ENCODE measurements around the gene TDRD3. TPM values are rescaled to one million over a fixed set of nuclear protein-coding genes. Genes with fewer than 3 reads are reported as not detected.

TDRD3 gene
- total and polyA plus RNA-seq, 11 donors, result 13.3 to 56.4 (median 36.8) TPM

GRCh38 chr13:60395971-60396782 is 843 bp upstream of the TDRD3 start:
- Histone ChIP-seq H3K27me3 (no peaks in the 10 kb centered on the region), H3K36me3 (no peaks in the 10 kb centered on the region), H3K27ac (peak overlapping the region; percentile 91 to 100 (median 98)), H3K9me3 (no peaks in the 10 kb centered on the region), H3K4me3 (peak overlapping the region; percentile 43 to 85 (median 74)), H3K4me1 (peaks cover 6 to 32% (median 20%) of the 10 kb centered on the region in 12 donors)
- 0% methylated on average over 49 of the region's 49 CpGs for WGBS, 4 donors
- DNase-seq (peak; percentile 92 to 96 (median 95)), ATAC-seq (peak; percentile 95 to 98 (median 96))
- TF ChIP-seq CTCF (IDR thresholded peaks at IDR 0.05) (no peak), POLR2A (IDR thresholded peaks at IDR 0.05) (peak in 1 of 2 donors; percentile 95)
- intact Hi-C loops (cut with DNase I), result loop anchor here in 6 of 10 donors (2.0 to 10.0 kb wide), 4 partner anchors 36 to 1051 kb away; partner anchors contain the start of gene DIAPH3 (in 2 of the 6)

- Histone ChIP-seq H3K36me3 (no peaks in the 10 kb centered on the region), H3K4me3 (peak overlapping the region; percentile 38 to 85 (median 74)), H3K9me3 (no peaks in the 10 kb centered on the region), H3K27ac (peak overlapping the region; percentile 91 to 100 (median 98)), H3K27me3 (no peaks in the 10 kb centered on the region), H3K4me1 (peaks cover 6 to 37% (median 20%) of the 10 kb centered on the region in 12 donors)
- TF ChIP-seq CTCF (IDR thresholded peaks at IDR 0.05) (no peak), POLR2A (IDR thresholded peaks at IDR 0.05) (peak in 1 of 2 donors; percentile 22)
- DNase-seq, result peak; percentile 57 to 86 (median 72)
- ATAC-seq, result peak in 3 of 4 donors; percentile 6 to 18 (median 17)
- intact Hi-C loops (cut with DNase I), result loop anchor here in 6 of 10 donors (2.0 to 10.0 kb wide), 4 partner anchors 34 to 1053 kb away; partner anchors contain the start of gene DIAPH3 (in 2 of the 6)
- WGBS, 4 donors, result 0 to 1% (median 0%) methylated on average over 20 to 43 of the region's 43 CpGs
Observed at GRCh38 chr13:60397704-60398378, 821 bp downstream of the TDRD3 start.

GRCh38 chr13:60398379-60398891 is 1.4 kb downstream of the TDRD3 start:
- no peak for ATAC-seq
- Histone ChIP-seq H3K27me3 (no peaks in the 10 kb centered on the region), H3K4me1 (peaks cover 6 to 37% (median 20%) of the 10 kb centered on the region in 12 donors), H3K36me3 (no peaks in the 10 kb centered on the region), H3K4me3 (peak overlapping the region; percentile 38 to 85 (median 74)), H3K27ac (peak overlapping the region; percentile 91 to 100 (median 98)), H3K9me3 (no peaks in the 10 kb centered on the region)
- no peak for TF ChIP-seq CTCF (IDR thresholded peaks at IDR 0.05)
- TF ChIP-seq POLR2A (IDR thresholded peaks at IDR 0.05), result no peak
- no peak for DNase-seq
- 48 to 54% (median 52%) methylated on average over 6 of the region's 6 CpGs for WGBS, 4 donors
- intact Hi-C loops (cut with DNase I), result loop anchor here in 5 of 10 donors (5.0 to 10.0 kb wide), 3 partner anchors 34 to 1054 kb away; partner anchors contain the start of gene DIAPH3 (in 2 of the 5)

All from heart left ventricle (tissue), 16 donors.